ENCODE results near the gene SLC22A7.

Gene SLC22A7

GRCh38 chr6:43274127-43274915 lies 23.7 kb upstream of the SLC22A7 start:
- no peak overlapping the region for H3K4me3 ChIP-seq (ENCODE audit: low read depth, low read length)
- DNase-seq (ENCODE audit: low read depth, low spot score), result no peak
- POLR2A ChIA-PET, result no interaction called here
- CTCF ChIA-PET, result no interaction called here
- TF ChIP-seq CTCF (IDR thresholded peaks at IDR 0.05; ENCODE audit: insufficient read depth, low read length, missing control alignments), result no peak

- ChIA-PET POLR2A (no interaction called here), CTCF (interaction anchor here (1.1 kb wide), 1 partner anchor 60 kb away, joined by 5 read pairs; no protein-coding TSS in a partner anchor)
- H3K4me3 ChIP-seq (ENCODE audit: low read depth, low read length), result peak overlapping the region; percentile 48
- no peak for TF ChIP-seq CTCF (IDR thresholded peaks at IDR 0.05; ENCODE audit: insufficient read depth, low read length, missing control alignments)
- DNase-seq (ENCODE audit: low read depth, low spot score), result no peak
These were observed 23.0 kb upstream of the SLC22A7 start for GRCh38 chr6:43274916-43275597.

- DNase-seq (ENCODE audit: low read depth, low spot score), result no peak
- no peak for TF ChIP-seq CTCF (IDR thresholded peaks at IDR 0.05; ENCODE audit: insufficient read depth, low read length, missing control alignments)
- no peak overlapping the region for H3K4me3 ChIP-seq (ENCODE audit: low read depth, low read length)
- ChIA-PET POLR2A (no interaction called here), CTCF (interaction anchor here (1.1 kb wide), 1 partner anchor 59 kb away, joined by 5 read pairs; no protein-coding TSS in a partner anchor)
These were observed 22.1 kb upstream of the SLC22A7 start for GRCh38 chr6:43275801-43276576.

GRCh38 chr6:43276577-43277305 lies 21.3 kb upstream of the SLC22A7 start:
- ChIA-PET POLR2A (no interaction called here), CTCF (no interaction called here)
- no peak overlapping the region for H3K4me3 ChIP-seq (ENCODE audit: low read depth, low read length)
- no peak for DNase-seq (ENCODE audit: low read depth, low spot score)
- TF ChIP-seq CTCF (IDR thresholded peaks at IDR 0.05; ENCODE audit: insufficient read depth, low read length, missing control alignments), result no peak

GRCh38 chr6:43277306-43277642 lies 20.8 kb upstream of the SLC22A7 start:
- ChIA-PET POLR2A (no interaction called here), CTCF (interaction anchor here (1.4 kb wide), 1 partner anchor 47 kb away, joined by 3 read pairs; no protein-coding TSS in a partner anchor)
- DNase-seq (ENCODE audit: low read depth, low spot score), result no peak
- no peak for TF ChIP-seq CTCF (IDR thresholded peaks at IDR 0.05; ENCODE audit: insufficient read depth, low read length, missing control alignments)
- no peak overlapping the region for H3K4me3 ChIP-seq (ENCODE audit: low read depth, low read length)

All from AG04449 (cell line).